Activated naive CD8-positive, alpha-beta T cell (primary cell): Measurements from ENCODE around the gene NFE2.
"Not testable (repeated sequence)": the region's sequence is repeated elsewhere in the genome, so short reads cannot be mapped to it uniquely, and the experiment has no call there.

Experiments used
- H3K27ac Mint-ChIP-seq: one replicate; pipeline ENCODE4 v1.8.0; 2021; ENCODE audit warnings: mixed read lengths
- H3K27me3 Mint-ChIP-seq: one replicate; pipeline ENCODE4 v1.8.0; 2021; ENCODE audit warnings: mixed read lengths
- H3K36me3 Mint-ChIP-seq: one replicate; pipeline ENCODE4 v1.8.0; 2021; ENCODE audit warnings: mixed read lengths
- H3K4me1 Mint-ChIP-seq: one replicate; pipeline ENCODE4 v1.8.0; 2021; ENCODE audit warnings: low read depth, mixed read lengths
- H3K4me3 Mint-ChIP-seq: one replicate; pipeline ENCODE4 v1.8.0; 2021; ENCODE audit warnings: mild to moderate bottlenecking, mixed read lengths
- H3K9me3 Mint-ChIP-seq: one replicate; pipeline ENCODE4 v1.8.0; 2021; ENCODE audit warnings: low read depth, mixed read lengths

The NFE2 gene

DNA sequence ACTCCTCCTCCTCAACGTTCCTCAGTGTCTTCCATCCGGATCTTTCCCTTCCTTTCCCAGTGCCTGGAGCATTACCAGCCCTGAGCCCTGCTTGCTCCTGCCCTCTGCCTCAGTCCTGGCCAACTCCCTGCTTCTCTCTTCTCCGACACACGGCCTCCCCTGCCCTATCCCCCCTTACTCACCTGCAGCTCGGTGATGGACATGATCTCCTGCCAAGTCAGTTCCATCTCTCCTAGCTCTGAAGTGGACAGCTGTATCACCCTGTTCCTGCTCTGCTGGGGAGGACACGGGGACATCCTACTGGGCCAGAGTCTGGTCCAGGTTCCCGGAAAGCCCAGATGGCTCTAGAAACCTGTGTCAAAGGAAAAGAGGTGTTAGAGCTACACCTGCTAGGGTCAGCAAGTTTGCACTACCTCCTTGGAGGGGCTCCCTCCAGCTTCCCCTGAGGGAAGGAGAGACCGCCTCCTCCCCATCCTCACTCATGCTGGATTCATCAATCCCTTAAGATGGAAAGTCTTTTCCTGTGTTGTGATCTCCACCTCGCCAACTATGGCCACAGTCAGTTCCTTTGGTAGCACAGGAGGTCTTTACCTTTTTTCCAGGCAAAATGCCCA lies 5.8 kb downstream of the NFE2 start:
- Mint-ChIP-seq H3K27me3 (peaks cover 9% of the 10 kb centered on the region), H3K36me3 (no peaks in the 10 kb centered on the region), H3K9me3 (no peaks in the 10 kb centered on the region), H3K27ac (no peak overlapping the region), H3K4me3 (no peak overlapping the region), H3K4me1 (peaks cover 5% of the 10 kb centered on the region)

DNA sequence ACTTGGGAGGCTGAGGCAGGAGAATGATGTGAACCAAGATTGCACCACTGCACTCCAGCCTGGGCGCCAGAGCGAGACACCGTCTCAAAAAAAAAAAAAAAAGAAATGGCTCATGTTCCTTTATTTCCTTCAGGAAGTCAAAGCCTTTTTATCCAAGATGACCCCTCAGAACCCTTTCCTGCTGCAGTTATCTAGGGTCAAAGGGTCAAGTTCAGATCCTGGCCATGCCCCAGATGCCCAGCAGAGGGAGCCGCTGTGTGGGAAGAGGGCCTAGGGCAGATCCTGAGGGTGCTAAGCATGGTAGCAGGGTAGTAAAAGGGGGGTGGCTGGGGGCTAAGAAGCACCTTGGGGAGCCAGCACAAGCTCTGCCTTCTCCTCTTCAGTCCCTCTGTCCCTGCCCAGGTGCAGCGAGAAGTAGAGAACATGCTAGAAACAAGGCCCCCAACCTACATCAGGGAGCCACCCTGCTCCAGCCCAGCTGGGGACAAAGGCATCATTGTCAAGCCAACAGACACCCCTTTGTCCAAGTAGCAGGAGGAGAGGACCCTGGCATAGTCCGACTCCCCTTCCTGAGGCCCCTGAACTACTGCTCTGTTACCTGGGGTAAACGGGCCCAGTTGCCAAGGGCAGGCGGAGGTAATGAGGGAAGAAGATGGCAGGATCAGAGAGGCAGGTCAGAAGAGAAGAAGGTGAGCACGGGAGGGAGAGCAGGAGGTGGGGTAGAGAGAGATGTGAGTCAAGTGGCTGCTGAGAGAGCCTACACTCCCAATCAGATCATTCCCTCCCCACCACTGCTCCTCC lies 6.5 kb downstream of the NFE2 start:
- Mint-ChIP-seq H3K27ac (no peak overlapping the region), H3K4me1 (peaks cover 5% of the 10 kb centered on the region), H3K27me3 (peaks cover 4% of the 10 kb centered on the region), H3K4me3 (no peak overlapping the region), H3K9me3 (no peaks in the 10 kb centered on the region), H3K36me3 (no peaks in the 10 kb centered on the region)

DNA sequence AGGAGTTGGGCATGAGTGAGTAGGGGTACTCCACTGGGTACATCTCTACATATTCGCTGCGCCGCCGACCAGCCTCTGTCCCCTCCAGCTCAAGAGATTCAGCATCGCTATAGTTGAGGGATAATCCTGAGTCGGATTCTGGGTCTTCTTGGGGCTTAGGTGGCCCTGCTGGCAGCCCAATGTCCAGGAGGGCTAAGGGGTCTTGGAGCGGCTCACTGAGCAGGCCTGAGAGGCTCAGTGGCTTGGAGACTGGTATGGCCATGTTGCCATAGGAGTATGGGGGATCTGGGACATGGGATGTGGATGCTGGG lies 7.9 kb downstream of the NFE2 start:
- Mint-ChIP-seq H3K27me3 (no peaks in the 10 kb centered on the region), H3K36me3 (no peaks in the 10 kb centered on the region), H3K27ac (no peak overlapping the region), H3K9me3 (no peaks in the 10 kb centered on the region), H3K4me1 (peaks cover 3% of the 10 kb centered on the region), H3K4me3 (no peak overlapping the region)

DNA sequence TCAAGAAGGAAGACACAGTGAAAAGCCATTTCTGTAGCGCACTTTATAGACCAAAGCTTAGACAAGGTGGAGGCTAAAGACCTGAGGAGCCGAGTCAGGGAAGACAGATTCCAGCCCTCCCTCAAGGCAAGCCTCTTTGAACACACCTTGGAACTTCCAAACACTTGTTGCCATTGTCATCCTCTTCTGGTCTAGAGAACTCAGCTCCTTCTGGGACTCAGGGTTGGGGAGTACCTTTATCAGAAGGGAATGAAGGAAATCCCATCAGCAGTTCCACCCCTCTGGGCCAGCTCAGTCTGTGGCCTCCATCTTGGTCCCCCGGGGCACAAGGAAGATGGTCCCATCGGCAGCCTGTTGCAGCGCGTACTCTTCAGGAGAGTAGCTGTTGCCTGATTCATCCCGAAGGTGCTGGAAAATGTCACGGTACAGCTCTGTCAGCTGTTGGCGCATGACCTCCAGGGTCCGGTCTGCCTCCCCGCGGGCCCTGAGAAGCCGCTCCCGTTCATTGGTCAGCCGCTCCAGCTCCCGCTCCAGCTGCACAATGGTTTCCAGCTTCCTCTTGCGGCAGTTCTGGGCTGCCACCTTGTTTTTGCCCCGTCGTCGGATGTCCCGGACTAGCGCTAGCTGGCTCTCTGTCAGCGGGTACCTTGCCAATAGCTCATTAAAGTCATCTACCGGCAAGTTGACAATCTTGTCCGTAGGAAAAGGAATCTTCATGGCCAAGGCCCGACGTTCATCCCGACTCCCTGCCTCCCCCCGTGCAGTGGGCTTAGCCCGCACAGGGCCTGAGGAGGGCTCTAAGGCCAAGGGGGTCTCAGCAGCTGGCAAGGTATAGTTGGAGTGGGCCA lies 8.5 kb downstream of the NFE2 start:
- Mint-ChIP-seq H3K27me3 (no peaks in the 10 kb centered on the region), H3K4me3 (no peak overlapping the region), H3K36me3 (no peaks in the 10 kb centered on the region), H3K9me3 (no peaks in the 10 kb centered on the region), H3K4me1 (peaks cover under 1% of the 10 kb centered on the region), H3K27ac (no peak overlapping the region)

DNA sequence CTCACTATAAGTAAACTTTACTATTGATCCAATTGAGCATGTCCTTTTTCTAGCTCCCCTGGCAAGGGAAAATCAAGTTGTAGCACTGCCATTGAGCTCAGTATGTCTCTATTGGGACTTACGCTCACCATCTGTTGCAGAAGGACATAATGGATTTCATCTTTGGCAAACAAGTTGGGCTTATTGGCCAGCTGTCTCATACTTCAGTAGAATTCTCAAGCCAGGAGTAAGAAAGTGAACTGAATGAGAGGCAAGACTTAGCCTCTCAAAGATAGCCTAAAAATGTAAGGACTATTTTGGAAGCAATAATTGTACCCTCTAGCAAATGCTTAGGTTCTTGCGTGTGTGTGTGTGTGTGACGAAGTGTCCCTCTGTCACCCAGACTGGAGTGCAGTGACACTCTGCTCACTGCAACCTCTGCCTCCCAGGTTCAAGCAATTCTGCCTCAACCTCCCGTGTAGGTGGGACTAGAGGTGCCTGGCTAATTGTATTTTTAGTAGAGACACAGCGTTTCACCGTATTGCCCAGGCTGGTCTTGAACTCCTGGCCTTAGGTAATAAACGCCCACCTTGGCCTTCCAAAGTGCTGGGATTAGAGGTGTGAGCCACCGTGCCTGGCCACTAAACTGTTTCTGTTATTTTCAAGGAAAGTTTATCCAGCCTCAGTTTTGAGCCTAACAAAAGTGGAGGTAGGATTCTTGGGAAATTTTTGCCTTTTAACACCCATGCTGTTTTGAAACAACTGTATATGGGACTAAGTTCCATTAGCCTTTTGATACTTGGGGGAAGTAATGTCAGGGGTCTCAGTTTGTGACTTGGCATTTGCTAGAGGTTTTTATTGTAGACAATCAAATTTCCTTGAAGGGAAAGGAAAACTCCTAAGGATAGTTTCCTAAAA lies 13.3 kb downstream of the NFE2 start:
- Mint-ChIP-seq H3K9me3 (no peaks in the 10 kb centered on the region), H3K36me3 (peaks cover 36% of the 10 kb centered on the region), H3K27me3 (no peaks in the 10 kb centered on the region), H3K4me3 (peak overlapping the region; percentile 38), H3K27ac (peak overlapping the region; percentile 58), H3K4me1 (peaks cover 37% of the 10 kb centered on the region)

DNA sequence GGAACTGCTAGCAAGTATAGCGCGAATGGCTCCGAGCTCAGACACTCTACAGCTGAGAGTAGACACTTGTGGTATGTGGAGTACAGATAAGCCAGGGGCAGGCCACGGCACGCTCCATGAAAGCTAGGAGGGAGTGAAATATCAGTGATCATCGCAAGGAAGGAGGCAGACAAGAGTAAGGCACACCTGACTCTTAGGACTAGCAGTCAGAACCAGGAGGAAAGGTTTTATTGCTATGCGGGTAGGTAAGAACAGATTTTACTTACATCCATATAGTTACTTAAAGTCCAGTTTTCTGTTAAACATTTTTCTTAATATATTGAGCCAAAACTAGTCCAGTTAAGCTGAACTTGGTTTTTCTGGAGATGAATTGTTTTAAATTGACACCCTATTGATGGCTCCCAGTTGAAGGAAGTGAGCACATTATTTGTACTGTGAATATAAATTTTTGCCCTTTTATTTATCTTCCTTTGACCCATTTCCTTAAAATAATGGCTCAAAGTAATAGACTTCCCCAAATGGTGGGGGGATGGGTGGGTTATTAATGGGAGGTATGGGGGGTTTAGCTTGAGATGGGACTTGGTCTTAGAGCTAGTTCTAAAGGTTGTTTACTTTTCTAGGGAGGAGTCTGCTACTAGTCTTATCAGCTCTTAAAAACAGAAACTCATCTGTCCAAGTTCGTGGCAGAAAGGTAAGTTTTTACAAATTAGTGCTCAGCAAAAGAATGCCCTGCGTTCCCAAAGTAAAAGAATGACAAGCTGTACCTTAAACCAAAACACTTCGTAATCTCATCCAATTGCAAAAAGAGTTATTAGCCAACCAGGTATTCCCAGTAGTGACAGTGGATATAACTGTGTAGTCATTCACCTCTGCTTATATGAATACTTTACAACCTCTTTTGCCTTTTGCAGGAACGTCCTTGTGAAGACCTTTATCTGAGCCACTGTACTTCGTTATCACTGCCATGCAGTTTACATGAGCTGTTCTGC lies 14.5 kb downstream of the NFE2 start:
- Mint-ChIP-seq H3K4me3 (peak overlapping the region; percentile 38), H3K9me3 (no peaks in the 10 kb centered on the region), H3K27me3 (no peaks in the 10 kb centered on the region), H3K4me1 (peaks cover 41% of the 10 kb centered on the region), H3K27ac (no peak overlapping the region), H3K36me3 (peaks cover 48% of the 10 kb centered on the region)

DNA sequence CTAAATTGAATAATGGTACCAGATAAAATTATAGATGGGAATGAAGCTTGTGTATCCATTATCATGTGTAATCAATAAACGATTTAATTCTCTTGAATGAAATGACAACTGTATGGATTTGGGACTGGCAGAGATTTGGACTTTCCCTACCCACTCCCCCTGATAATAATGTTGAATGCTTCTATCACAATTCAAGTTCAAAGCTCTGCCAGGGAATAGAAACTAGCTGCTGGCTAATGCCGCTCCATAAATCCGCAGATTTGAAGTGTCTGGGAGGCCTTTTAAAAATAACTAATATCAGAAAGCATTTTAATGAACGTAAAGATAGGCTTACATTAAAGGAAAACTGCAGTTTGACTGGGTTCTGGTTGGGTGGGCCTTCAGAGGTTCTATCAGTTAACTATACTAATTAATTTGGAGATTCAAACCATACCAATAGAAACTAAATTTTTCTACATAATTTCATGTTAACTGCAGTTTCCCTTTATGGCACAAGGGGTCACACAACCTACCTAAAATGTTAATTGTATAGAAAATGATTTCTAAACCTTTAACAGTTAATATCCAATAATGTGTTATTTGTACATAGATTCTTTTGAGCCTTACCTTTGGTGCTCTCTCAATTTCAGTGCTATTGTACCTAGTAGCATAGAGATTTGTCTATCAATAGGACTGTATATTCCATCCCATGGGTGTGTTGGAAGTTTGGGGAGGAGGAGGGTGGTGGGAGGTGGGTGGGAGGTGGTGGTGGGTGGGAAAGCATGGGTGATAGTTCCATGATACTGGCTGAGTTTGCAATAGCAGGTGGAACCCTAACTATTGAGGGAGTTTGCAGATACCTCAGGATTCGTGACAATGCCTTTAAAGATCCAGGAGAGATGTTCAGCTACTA lies 15.4 kb downstream of the NFE2 start:
- H3K4me1 Mint-ChIP-seq: peaks cover 41% of the 10 kb centered on the region
- H3K4me3 Mint-ChIP-seq: no peak overlapping the region
- H3K9me3 Mint-ChIP-seq: no peaks in the 10 kb centered on the region
- no peaks in the 10 kb centered on the region for H3K27me3 Mint-ChIP-seq
- H3K36me3 Mint-ChIP-seq: peaks cover 50% of the 10 kb centered on the region
- no peak overlapping the region for H3K27ac Mint-ChIP-seq

DNA sequence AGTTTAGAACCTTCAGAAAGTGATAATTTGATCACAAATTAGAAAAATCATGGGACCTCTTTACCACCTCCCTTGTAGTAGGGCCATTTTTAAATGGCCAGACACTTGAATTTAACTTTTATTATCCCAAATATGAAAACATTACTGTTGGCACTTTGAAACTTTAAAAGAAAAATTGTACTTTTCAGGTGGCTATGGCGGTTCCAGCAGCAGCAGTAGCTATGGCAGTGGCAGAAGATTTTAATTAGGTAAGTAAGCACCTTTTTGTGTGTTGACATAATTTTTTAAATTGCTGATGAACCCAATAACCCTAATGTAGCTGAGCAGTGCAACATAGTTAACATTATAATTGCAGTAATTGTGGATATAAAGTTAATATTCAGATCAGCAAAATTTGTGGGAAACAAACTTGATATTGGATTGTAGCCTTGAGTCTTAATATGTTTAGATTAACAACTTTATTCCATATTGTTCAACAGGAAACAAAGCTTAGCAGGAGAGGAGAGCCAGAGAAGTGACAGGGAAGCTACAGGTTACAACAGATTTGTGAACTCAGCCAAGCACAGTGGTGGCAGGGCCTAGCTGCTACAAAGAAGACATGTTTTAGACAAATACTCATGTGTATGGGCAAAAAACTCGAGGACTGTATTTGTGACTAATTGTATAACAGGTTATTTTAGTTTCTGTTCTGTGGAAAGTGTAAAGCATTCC lies 16.6 kb downstream of the NFE2 start:
- not testable (repeated sequence) for H3K4me3 Mint-ChIP-seq, H3K27ac Mint-ChIP-seq, H3K27me3 Mint-ChIP-seq, H3K9me3 Mint-ChIP-seq
- peaks cover 50% of the 10 kb centered on the region for H3K36me3 Mint-ChIP-seq
- H3K4me1 Mint-ChIP-seq: peaks cover 41% of the 10 kb centered on the region

DNA sequence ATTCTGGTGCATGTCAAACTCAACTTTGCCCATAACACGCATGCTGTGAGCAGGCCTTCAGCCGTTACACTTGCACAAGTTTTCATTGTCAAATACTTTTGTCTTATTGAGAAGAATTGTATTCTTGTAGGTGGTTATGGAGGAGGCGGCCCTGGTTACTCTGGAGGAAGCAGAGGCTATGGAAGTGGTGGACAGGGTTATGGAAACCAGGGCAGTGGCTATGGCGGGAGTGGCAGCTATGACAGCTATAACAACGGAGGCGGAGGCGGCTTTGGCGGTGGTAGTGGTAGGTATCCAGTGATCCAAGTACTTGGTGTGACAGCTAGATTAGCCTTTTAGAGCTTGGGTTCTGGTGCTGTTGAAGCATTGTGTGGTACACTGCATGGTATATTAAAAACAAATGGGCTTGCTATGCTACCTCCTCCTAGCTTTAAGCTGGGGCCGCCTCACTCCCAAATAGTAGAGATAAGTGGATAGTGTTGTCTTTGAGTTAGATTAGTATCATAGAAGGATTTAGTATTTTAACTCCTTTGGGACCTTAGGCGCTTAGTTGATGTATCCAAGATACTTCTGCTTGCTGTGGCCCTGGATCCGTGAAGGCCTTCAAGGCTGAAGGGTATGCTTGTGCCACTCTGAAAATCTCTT lies 17.7 kb downstream of the NFE2 start:
- H3K4me3 Mint-ChIP-seq: no peak overlapping the region
- peaks cover 50% of the 10 kb centered on the region for H3K36me3 Mint-ChIP-seq
- H3K27ac Mint-ChIP-seq: no peak overlapping the region
- H3K4me1 Mint-ChIP-seq: peaks cover 45% of the 10 kb centered on the region
- H3K9me3 Mint-ChIP-seq: no peaks in the 10 kb centered on the region
- no peaks in the 10 kb centered on the region for H3K27me3 Mint-ChIP-seq

DNA sequence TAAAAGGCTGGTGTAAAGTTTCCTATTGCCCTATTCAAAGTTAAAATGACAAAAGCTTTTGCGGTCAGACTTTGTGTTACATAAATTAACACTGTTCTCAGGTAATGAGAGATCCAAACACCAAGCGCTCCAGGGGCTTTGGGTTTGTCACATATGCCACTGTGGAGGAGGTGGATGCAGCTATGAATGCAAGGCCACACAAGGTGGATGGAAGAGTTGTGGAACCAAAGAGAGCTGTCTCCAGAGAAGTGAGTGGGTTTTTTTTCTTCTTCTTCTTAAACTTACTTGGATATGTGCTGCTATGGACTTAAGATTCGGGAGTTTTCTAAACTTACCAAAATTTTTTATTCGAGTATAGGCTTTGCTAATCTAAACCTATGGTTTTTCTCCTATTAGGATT lies 19.1 kb downstream of the NFE2 start:
- not testable (repeated sequence) for H3K27ac Mint-ChIP-seq, H3K9me3 Mint-ChIP-seq, H3K4me3 Mint-ChIP-seq, H3K27me3 Mint-ChIP-seq
- Mint-ChIP-seq H3K36me3 (peaks cover 48% of the 10 kb centered on the region), H3K4me1 (peaks cover 52% of the 10 kb centered on the region)

DNA sequence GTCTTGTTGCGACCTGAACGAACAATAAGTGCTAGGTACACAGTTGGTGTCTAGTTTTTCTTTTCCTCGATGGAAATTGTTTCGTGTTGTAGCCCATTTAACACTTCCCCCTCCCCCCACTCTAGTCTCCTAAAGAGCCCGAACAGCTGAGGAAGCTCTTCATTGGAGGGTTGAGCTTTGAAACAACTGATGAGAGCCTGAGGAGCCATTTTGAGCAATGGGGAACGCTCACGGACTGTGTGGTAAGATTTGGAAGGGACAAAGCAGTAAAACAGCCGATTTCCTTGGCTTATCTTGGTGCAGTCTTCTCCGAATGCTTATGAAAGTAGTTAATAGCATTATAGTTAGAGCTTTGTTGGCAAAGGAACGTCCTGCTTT lies 19.6 kb downstream of the NFE2 start:
- Mint-ChIP-seq H3K4me1 (peaks cover 53% of the 10 kb centered on the region), H3K36me3 (peaks cover 47% of the 10 kb centered on the region)
- not testable (repeated sequence) for H3K4me3 Mint-ChIP-seq, H3K27me3 Mint-ChIP-seq, H3K27ac Mint-ChIP-seq, H3K9me3 Mint-ChIP-seq

DNA sequence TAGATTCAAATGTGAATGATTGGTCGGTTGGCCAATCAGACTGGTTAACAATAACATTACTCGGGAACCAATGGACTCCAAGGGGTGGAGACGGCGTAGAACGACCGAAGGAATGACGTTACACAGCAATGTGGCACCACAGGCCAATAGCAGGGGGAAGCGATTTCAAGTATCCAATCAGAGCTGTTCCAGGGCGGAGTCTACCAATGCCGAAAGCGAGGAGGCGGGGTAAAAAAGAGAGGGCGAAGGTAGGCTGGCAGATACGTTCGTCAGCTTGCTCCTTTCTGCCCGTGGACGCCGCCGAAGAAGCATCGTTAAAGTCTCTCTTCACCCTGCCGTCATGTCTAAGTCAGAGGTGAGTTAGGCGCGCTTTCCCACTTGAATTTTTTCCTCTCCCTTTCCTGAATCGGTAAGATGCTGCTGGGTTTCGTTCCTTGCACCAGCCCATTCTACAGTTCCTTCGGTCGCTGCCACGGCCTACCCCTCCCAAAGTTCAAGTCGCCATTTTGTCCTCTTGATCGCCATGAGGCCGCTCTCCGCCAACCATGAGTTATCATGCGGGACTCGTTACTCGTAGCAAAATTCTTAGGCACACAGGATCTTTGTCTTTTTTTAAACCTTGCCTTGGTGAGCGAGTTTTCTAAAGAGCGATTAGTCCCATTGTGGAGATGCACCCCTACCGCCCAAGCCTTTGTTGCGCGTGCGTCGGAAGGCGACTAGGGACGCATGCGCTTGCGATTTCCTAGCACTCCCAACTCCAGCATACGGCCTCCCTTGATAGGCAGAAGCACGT lies 20.2 kb downstream of the NFE2 start, which contains the start of gene HNRNPA1:
Gene HNRNPA1 (plus strand): TSS at position 259 of the 793 bp plus-strand sequence. CDS start 82 bp downstream, at position 341.
- H3K27me3 Mint-ChIP-seq: no peaks in the 10 kb centered on the region
- no peak within 1 kb of the TSS for H3K4me3 Mint-ChIP-seq
- peaks cover 44% of the 10 kb centered on the region for H3K36me3 Mint-ChIP-seq
- peaks cover 54% of the 10 kb centered on the region for H3K4me1 Mint-ChIP-seq
- no peak within 1 kb of the TSS for H3K27ac Mint-ChIP-seq
- H3K9me3 Mint-ChIP-seq: no peaks in the 10 kb centered on the region
